OCI-LY3 (cell line): ENCODE data around the gene SLF2.

Experiments
- CTCF ChIP-seq: fragments of 200-600, 300-600 bp; sonication (generic); IDR thresholded peaks from 2 replicates; pipeline ENCODE4 v1.5.1; 2014; ENCODE audit warnings: antibody characterized with exemption, low read length, low read depth
- EZH2phosphoT487 ChIP-seq: fragments of 200-600 bp; shearing (Covaris generic); IDR thresholded peaks from 2 replicates; pipeline ENCODE4 v1.6.1; 2018; ENCODE audit warnings: antibody characterized with exemption, mixed run types, low read depth

- TF ChIP-seq CTCF: no peak
- no peak for TF ChIP-seq EZH2phosphoT487
These were observed 10.8 kb downstream of the SLF2 start for GRCh38 chr10:100923580-100923979.
